Gastrocnemius medialis (tissue), 4 donors: ENCODE data around the gene ARFGAP2. TPM values are rescaled to one million over a fixed set of nuclear protein-coding genes. Genes with fewer than 3 reads are reported as not detected.
"Not testable (repeated sequence)": the region's sequence is repeated elsewhere in the genome, so short reads cannot be mapped to it uniquely, and the experiment has no call there.

Experiments
- ATAC-seq, 2 donors: fragments of 150-250 bp; one replicate each; pipeline ENCODE4 v1.9.1; 2016
- DNase-seq, 2 donors: peaks; one replicate each; pipeline ENCODE4 v3.0.0-alpha.2; 2019
- H3K27ac ChIP-seq, 4 donors: fragments of 200-600 bp; sonication (generic); 1 replicate in 1 of 4; 2 replicates in 3 of 4; pipeline ENCODE4 v1.5.1; 2016 to 2018; ENCODE audit warnings: mild to moderate bottlenecking in 2 of 4, moderate library complexity in 1 of 4
- H3K27me3 ChIP-seq, 3 donors: fragments of 200-600 bp; sonication (generic) in 2 of 3; 1 replicate in 1 of 3; 2 replicates in 2 of 3; pipeline versions ENCODE4 v1.5.1 to v1.6.0; 2016 to 2019; ENCODE audit warnings: mild to moderate bottlenecking in 1 of 3, moderate library complexity in 1 of 3
- H3K36me3 ChIP-seq, 2 donors: fragments of 200-600 bp; sonication (generic) in 1 of 2; one replicate each; pipeline ENCODE4 v1.5.1; 2017 to 2018
- H3K4me1 ChIP-seq, 2 donors: fragments of 200-600 bp; sonication (generic) in 1 of 2; one replicate each; pipeline ENCODE4 v1.5.1; 2016 to 2017; ENCODE audit warnings: mild to moderate bottlenecking in 2 of 2
- H3K4me3 ChIP-seq, 4 donors: fragments of 200-600 bp; sonication (generic) in 3 of 4; 1 replicate in 1 of 4; 2 replicates in 3 of 4; pipeline ENCODE4 v1.5.1; 2016 to 2019; ENCODE audit warnings: mild to moderate bottlenecking in 2 of 4
- H3K9me3 ChIP-seq, 3 donors: fragments of 200-600 bp; sonication (generic) in 2 of 3; 1 replicate in 1 of 3; 2 replicates in 2 of 3; pipeline ENCODE4 v1.5.1; 2016 to 2019
- POLR2A ChIP-seq, 2 donors: fragments of 450-650 bp; IDR thresholded peaks; one replicate each; pipeline ENCODE4 v1.6.1; 2017; ENCODE audit warnings: antibody characterized with exemption in 2 of 2, mild to moderate bottlenecking in 2 of 2, moderate library complexity in 2 of 2
- in situ Hi-C, 4 donors: fragments of 200-750 bp; cut with MboI; loops; one replicate each; pipeline versions ENCODE4 v1.15.0 to v1.8.0; 2017; ENCODE audit warnings: low sequenced_read_pairs in 4 of 4
- intact Hi-C: fragments of 100-400 bp; cut with DNase I; formaldehyde crosslinking; loops from one replicate; pipeline ENCODE4 v1.15.1; 2023; ENCODE audit warnings: low total_unique reads
- microRNA-seq, 2 donors: library from miRNA; unstranded; fragments of <30 nt; microRNA quantifications; one replicate each; pipeline ENCODE4, GENCODE V29; 2016; ENCODE audit warnings: borderline replicate concordance in 2 of 2
- total RNA-seq, 4 donors: library from RNA; depleted of rRNA; stranded (reverse); fragments of >200 nt; gene quantifications; one replicate each; pipeline versions ENCODE4 v1.1.0 to v1.2.3, GENCODE V29; 2016
- TF ChIP-seq, protein P1 (sequence below), 5 experiments: fragments of 450-650 bp in 3 of 5; fragments of 200-600 bp in 2 of 5; sonication (generic) in 2 of 5; IDR thresholded peaks in 4 of 5; conservative IDR thresholded peaks in 1 of 5; 1 replicate in 4 of 5; 2 replicates in 1 of 5; pipeline ENCODE4 v1.5.1; 2016 to 2019; ENCODE audit warnings: antibody characterized with exemption in 5 of 5, mild to moderate bottlenecking in 3 of 5, moderate library complexity in 3 of 5

Gene ARFGAP2
- total RNA-seq, 4 donors from 2014 or later: 120 to 165 (median 142) TPM

- DNase-seq (no peak), ATAC-seq (no peak)
- no peak overlapping the region for H3K27ac ChIP-seq
- H3K4me3 ChIP-seq: no peak overlapping the region
- TF ChIP-seq POLR2A (IDR thresholded peaks at IDR 0.05): no peak
- TF ChIP-seq, protein P1, sequence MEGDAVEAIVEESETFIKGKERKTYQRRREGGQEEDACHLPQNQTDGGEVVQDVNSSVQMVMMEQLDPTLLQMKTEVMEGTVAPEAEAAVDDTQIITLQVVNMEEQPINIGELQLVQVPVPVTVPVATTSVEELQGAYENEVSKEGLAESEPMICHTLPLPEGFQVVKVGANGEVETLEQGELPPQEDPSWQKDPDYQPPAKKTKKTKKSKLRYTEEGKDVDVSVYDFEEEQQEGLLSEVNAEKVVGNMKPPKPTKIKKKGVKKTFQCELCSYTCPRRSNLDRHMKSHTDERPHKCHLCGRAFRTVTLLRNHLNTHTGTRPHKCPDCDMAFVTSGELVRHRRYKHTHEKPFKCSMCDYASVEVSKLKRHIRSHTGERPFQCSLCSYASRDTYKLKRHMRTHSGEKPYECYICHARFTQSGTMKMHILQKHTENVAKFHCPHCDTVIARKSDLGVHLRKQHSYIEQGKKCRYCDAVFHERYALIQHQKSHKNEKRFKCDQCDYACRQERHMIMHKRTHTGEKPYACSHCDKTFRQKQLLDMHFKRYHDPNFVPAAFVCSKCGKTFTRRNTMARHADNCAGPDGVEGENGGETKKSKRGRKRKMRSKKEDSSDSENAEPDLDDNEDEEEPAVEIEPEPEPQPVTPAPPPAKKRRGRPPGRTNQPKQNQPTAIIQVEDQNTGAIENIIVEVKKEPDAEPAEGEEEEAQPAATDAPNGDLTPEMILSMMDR (IDR thresholded peaks at IDR 0.05 in 4 of 5, conservative IDR thresholded peaks at IDR 0.05 in 1 of 5): no peak
- no peaks in the 10 kb centered on the region for H3K27me3 ChIP-seq
- intact Hi-C loops: no loop called here
- H3K36me3 ChIP-seq: no peaks in the 10 kb centered on the region
- no peaks in the 10 kb centered on the region for H3K9me3 ChIP-seq
- H3K4me1 ChIP-seq: no peaks in the 10 kb centered on the region
- in situ Hi-C loops: no loop called here
Measured at GRCh38 chr11:47121731-47122130, 54.9 kb downstream of the ARFGAP2 start.

GRCh38 chr11:47121056-47121455 is 55.6 kb downstream of the ARFGAP2 start:
- intact Hi-C loops: no loop called here
- no peaks in the 10 kb centered on the region for H3K4me1 ChIP-seq
- no peaks in the 10 kb centered on the region for H3K36me3 ChIP-seq
- ATAC-seq (no peak), DNase-seq (no peak)
- TF ChIP-seq, protein P1 (IDR thresholded peaks at IDR 0.05 in 4 of 5, conservative IDR thresholded peaks at IDR 0.05 in 1 of 5): no peak
- no peak for TF ChIP-seq POLR2A (IDR thresholded peaks at IDR 0.05)
- no peak overlapping the region for H3K4me3 ChIP-seq
- H3K9me3 ChIP-seq: no peaks in the 10 kb centered on the region
- no peak overlapping the region for H3K27ac ChIP-seq
- in situ Hi-C loops: no loop called here
- no peaks in the 10 kb centered on the region for H3K27me3 ChIP-seq

DNA sequence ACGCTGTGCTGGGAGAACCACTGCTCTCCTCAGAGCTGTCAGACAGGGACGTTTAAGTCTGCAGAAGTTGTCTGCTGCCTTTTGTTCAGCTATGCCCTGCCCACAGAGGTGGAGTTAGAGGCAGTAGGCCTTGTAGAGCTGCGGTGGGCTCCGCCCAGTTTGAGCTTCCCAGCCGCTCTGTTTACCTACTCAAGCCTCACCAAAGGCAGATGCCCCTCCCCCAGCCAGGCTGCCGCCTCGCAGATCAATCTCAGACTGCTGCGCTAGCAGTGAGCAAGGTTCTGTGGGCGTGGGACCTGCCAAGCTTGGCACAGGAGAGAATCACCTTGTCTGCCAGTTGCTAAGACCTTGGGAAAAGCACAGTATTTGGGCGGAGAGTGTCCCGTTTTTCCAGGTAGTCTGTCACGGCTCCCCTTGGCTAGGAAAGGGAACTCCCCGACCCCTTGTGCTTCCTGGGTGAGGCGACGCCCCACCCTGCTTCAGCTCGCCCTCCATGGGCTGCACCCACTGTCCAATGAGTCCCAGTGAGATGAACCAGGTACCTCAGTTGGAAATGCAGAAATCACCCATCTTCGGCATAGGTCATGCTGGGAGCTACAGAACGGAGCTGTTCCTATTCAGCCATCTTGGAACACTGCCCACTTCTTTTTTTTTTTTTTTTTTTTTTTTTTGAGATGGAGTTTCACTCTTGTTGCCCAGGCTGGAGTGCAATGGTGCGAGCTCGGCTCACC is 57.6 kb downstream of the ARFGAP2 start:
- H3K27me3 ChIP-seq, H3K36me3 ChIP-seq, H3K4me1 ChIP-seq, DNase-seq, H3K27ac ChIP-seq, H3K4me3 ChIP-seq, in situ Hi-C loops, ATAC-seq, intact Hi-C loops, H3K9me3 ChIP-seq: not testable (repeated sequence)

Small RNAs within 50 kb of the gene (microRNA-seq; reads per million reads assigned to microRNA genes)
- 0 reads per million in 2 donors for gene MIR6745

Other genes starting within 250 kb of the ARFGAP2 start
- 1 to 10 TPM; 4.3 to 8.1 (median 6.4) TPM for gene CSTPP1, start 240.1 kb downstream of the ARFGAP2 start, total RNA-seq
- 100 to 1,000 TPM; 129 to 369 (median 205) TPM for gene PACSIN3, start 9.6 kb upstream of the ARFGAP2 start, total RNA-seq
- 10 to 100 TPM in 1 of 4 donors, 1 to 10 TPM in 3; 4.7 to 11.5 (median 7.1) TPM for gene DDB2, start 38.1 kb upstream of the ARFGAP2 start, total RNA-seq
- 10 to 100 TPM; 12.4 to 36.2 (median 27.9) TPM for gene ACP2, start 71.9 kb upstream of the ARFGAP2 start, total RNA-seq
- 10 to 100 TPM in 3 of 4 donors, 1 to 10 TPM in 1; 7.9 to 16.3 (median 12.1) TPM for gene NR1H3, start 81.1 kb upstream of the ARFGAP2 start, total RNA-seq
- gene MADD, start 93.3 kb upstream of the ARFGAP2 start, total RNA-seq: 10 to 100 TPM; 39.4 to 47.9 (median 41.6) TPM
- under 1 TPM in 1 of 4 donors, not detected in 3; 0.07 TPM for gene MYBPC3, start 175.8 kb upstream of the ARFGAP2 start, total RNA-seq
- 1 to 10 TPM in 3 of 4 donors, under 1 TPM in 1; 0.44 to 7.0 (median 4.2) TPM for gene SPI1, start 201.7 kb upstream of the ARFGAP2 start, total RNA-seq
- 10 to 100 TPM; 16.8 to 48.9 (median 25.6) TPM for gene SLC39A13, start 231.7 kb upstream of the ARFGAP2 start, total RNA-seq
- 100 to 1,000 TPM; 243 to 350 (median 329) TPM for gene PSMC3, start 249.6 kb upstream of the ARFGAP2 start, total RNA-seq